Left cardiac atrium (tissue), 4 donors: ENCODE measurements around the gene SLC35D3. TPM values are rescaled to one million over a fixed set of nuclear protein-coding genes. Genes with fewer than 3 reads are reported as not detected.
"Not testable (repeated sequence)": the region's sequence is repeated elsewhere in the genome, so short reads cannot be mapped to it uniquely, and the experiment has no call there.

Experiments used
- ATAC-seq, 2 donors: fragments of 200-7000 bp; cut with Tn5 transposase; one replicate each; pipeline ENCODE4 v1.9.1; 2020; ENCODE audit warnings: mild to moderate bottlenecking in 2 of 2, moderate library complexity in 2 of 2
- DNase-seq: peaks from one replicate; pipeline ENCODE4 v3.0.0-alpha.2; 2020
- intact Hi-C, 2 donors: fragments of 100-400 bp; cut with DNase I; formaldehyde crosslinking; loops; one replicate each; pipeline versions ENCODE4 v1.14.1 to v1.15.1; 2022 to 2023
- long read RNA-seq: library from polyadenylated mRNA; unstranded; transcript quantifications from one replicate; pipeline ENCODE4 v2.0.0, GENCODE V29; 2021
- total RNA-seq, 2 donors: library from RNA; stranded (reverse); fragmentation: NEBNext Ultra II Directional; extraction: Animal tissue kit (Norgen Biotek cat#: 25700); gene quantifications; one replicate each; pipeline ENCODE4 v1.2.1, GENCODE V29; 2021
- donor health status: DM: no; HTN: yes; CAD: no.
- donor health status: DM: no; HTN: yes; CAD: no; lungs with severe emphysema.
- donor health status: DM: yes; HTN: yes; CAD: no.
- donor health status: Dilated cardiomyopathy.

Gene SLC35D3, protein sequence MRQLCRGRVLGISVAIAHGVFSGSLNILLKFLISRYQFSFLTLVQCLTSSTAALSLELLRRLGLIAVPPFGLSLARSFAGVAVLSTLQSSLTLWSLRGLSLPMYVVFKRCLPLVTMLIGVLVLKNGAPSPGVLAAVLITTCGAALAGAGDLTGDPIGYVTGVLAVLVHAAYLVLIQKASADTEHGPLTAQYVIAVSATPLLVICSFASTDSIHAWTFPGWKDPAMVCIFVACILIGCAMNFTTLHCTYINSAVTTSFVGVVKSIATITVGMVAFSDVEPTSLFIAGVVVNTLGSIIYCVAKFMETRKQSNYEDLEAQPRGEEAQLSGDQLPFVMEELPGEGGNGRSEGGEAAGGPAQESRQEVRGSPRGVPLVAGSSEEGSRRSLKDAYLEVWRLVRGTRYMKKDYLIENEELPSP
- total RNA-seq: not detected
- long read RNA-seq: 0 reads

DNA sequence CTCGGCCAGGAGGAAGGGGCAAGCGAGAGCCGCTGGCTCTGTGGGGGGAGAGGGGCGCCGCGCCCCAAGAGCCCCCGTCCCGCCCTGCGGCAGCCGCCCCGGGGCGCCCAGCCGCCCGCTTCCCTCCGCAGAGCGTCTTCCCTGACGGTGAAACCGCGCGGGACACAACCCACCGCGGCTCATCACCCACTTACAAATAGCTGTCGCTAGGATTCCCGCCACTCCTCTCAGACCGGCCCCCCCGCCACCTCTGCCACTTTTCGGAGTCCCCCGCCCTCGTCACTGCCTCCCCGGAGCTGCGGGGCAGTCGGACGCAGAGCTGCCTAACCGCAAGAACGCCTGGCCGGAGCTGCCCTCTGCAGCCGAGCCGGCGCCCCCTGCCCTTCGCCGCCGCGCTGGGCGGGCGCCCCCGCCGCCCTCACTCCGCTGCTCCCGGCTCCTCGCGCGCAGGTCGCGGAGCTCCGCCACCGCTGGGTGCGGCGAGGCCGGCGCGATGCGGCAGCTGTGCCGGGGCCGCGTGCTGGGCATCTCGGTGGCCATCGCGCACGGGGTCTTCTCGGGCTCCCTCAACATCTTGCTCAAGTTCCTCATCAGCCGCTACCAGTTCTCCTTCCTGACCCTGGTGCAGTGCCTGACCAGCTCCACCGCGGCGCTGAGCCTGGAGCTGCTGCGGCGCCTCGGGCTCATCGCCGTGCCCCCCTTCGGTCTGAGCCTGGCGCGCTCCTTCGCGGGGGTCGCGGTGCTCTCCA is at the start of gene SLC35D3:
Gene SLC35D3, plus strand, starts transcription at position 366 of the 749 bp plus-strand sequence. Its CDS starts 128 bp downstream, at position 494.
- ATAC-seq (peak; percentile 27 to 39), DNase-seq (no peak)
- intact Hi-C loops: no loop called here

DNA sequence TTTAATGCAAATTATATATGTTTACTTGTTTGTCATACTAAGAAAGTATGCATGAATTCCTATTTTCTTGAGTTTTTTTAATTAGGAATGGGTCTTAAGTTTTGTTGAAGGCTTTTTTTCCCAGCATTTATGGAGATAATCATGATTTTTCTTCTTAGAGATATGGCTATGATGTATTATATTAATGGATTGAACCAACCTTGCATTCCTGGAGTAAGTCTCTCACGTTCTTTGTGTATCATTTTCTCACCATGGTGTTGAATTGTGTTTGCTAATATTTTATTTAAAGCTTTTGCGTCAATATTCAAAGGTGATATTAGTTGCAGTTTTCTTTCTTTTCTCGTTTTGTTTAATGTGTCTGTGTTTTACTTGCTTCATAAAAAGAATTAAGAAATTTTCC is 48.4 kb upstream of the SLC35D3 start:
- ATAC-seq (no peak), DNase-seq (no peak)
- intact Hi-C loops: no loop called here

DNA sequence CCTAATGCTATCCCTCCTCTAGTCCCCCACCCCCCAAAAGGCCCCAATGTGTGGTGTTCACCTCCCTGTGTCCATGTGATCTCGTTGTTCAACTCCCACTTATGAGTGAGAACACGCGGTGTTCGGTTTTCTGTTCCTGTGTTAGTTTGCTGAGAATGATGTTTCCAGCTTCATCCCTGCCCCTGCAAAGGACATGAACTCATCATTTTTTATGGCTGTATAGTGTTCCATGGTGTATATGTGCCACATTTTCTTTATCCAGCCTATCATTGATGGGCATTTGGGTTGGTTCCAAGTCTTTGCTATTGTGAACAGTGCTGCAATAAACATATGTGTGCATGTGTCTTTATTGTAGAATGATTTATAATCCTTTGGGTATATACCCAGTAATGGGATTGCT is 45.6 kb upstream of the SLC35D3 start:
- DNase-seq, intact Hi-C loops, ATAC-seq: not testable (repeated sequence)

DNA sequence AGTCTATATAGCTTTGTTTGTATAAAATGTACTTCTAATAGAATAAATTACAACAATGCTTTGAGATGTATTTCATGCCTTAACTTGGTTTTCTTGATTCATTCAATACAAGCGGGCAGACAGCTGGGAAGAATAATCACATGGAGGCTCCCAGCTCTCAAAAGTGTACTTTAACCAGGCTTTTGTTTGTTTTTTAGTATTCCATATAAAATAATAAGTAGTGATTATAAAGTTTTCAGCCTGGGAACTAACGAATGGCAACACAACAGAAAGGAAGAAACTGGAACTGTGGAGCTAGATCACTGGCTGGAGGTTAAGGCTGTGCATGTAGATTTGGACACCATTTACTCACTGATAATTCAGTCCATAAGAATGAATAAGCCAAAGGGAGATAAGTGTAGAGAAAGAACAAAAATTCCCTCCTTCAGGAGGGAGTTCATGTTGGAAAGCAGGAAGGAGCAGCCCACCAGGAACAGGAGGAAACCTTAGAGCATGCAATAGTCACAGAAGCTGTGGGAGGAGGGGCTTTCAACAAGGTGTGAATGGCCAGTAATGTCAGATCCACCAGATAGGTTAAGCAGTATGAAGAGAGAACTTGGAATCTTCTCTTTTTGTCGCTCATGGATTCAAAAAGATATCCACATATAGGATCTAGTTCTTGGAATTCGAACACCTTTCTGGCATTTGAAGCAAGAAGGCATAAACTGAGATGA is 41.2 kb upstream of the SLC35D3 start:
- ATAC-seq: no peak
- intact Hi-C loops: no loop called here
- no peak for DNase-seq

DNA sequence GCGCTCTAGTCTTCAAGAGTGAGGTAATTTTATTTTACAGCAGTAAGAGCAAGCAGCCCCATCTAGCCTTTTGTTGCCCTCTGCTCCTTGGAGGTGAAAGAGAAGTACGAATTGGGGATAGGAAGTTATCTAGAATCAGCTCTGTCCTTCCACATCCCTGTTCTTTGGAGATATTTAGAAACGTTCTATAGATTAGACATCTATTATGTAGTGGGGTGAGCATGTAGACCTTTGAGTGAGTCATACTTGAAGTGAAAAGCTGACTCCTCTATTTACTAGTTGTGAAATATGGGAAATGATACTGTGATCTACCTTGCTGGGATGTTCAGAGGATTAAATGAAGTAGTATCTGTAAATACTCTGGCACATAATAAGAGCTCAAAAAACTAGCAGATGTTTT is 36.0 kb upstream of the SLC35D3 start:
- DNase-seq (no peak), ATAC-seq (no peak)
- intact Hi-C loops: no loop called here

DNA sequence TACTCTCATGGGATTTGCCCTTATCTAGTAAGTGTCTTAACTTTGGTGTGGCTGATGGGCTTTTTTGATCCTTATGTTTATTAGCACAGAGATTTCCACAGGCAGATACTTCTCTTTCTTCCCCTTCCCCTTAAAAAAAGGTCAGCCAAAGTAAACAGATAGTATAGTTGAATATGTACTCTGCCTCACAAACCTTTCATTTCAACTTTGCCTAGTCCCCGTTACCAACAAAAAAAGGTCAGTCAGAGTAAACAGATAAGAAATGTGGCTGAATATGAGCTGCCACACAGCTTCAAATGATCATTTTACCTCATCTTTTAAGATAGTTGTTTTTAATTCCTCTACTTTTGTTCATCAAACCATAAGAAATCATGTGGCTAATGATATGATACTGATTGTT is 34.1 kb upstream of the SLC35D3 start:
- no peak for DNase-seq
- intact Hi-C loops: no loop called here
- ATAC-seq: no peak

DNA sequence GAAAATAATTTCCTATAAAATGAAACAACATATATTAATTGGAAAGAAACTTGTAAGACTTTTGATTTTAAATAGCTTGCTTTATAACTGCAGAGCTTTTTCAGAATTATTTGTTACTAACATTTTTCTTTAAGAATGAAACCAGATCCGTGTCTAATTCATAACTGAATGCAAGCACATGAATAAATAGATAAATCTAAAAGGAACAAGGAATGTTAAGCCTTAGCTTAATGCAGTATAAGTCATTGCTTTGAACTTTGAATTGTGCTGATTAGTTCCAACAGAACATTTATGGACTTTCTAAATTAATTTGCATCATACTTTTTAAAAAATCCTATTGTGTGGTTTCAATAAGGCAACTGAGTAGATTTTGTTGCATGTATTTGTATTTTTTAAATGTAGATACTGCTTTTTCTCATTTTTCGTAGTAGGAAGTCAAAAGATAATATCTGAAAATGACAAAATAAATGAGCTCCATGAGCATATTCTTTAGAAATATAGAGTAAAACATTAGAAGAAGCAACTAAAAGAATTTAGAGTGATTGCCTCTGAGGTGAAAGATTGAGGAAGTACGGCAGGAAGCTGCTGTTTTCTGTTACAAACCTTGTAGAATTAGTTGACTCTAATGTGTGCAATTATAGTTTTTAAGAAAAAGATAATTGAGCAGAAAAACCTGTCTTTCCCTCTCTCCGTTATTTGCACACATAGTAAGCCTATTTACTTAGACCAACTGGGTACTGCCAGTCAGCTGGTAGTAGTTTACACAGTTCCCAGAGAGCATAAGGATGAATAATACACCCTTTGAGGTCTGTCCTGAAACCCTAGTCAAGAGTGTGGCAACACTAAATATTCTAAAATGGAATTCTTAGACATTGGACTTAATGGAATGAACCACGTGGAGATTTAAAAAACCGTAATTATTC is 32.6 kb upstream of the SLC35D3 start:
- ATAC-seq (no peak), DNase-seq (no peak)
- intact Hi-C loops: no loop called here

DNA sequence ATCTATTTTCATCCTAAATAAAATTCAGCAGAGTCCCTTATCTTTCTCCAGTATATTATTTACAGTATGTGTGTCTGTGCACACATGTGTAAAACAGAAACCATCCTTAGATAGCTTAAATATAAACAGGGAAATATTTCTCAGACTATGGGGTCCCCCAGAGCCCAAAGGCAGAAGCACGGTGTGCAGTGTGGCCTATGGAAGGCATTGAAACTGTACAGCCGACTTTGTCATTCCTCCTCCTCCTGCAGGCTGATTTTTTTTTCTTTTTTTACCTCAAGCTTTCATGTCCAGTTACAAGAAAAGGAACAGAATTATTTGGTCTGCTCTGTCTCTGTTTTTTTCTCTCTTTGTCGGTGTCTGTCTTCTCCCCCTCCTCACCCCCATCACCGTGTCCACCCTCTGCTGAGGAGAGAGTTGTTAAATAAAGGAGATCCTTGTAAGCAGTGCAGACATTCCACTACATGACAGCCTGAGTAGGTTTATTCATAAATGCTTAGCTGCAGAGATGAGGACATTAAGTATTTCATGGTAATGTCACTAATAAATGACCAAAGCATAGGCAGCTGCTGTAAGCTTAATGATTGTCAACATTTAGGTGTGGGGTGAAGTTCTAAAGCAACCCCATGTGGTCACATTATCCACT is 31.8 kb upstream of the SLC35D3 start:
- ATAC-seq: no peak
- no peak for DNase-seq

DNA sequence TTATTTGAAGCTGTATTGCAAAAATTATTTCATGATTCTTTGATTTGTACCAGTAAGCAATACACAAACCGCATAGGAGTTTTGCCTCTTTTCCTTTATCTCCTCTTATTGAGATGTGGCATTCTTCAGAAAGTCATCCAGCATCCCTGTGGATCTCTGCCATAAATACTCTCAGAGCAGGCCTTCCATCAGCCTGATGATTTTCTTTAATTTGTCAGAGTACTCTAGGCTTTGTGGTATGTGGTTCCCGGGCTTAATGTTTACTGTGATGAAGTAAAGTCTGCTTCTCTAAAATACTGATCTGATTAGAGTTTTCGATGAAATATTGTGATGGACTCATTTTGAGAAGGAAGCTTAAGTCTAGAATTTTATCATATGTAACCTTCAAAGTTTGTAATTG is 31.1 kb upstream of the SLC35D3 start:
- intact Hi-C loops: no loop called here
- DNase-seq (no peak), ATAC-seq (no peak)

More for the DNA sequence above, 31.8 kb upstream of the SLC35D3 start:
- intact Hi-C loops: no loop called here

DNA sequence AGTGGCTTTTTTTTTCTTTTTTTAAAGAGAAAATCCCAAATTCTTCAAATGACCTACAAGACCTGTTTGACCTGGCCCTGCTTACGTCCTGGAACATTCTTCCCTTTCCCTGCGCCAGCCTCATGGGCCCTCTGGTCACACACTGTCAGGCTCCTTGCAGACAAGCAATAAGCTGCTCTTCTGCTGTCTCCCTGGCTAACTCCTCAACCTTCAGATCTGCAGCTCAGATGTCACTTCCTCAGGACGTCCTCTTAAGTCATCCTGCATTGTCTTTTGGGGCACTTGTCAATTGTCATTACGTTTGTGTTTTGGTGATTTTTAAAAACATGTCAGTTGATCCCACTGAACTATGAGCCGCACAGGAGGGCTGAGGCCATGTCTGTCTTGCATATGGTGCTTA is 28.9 kb upstream of the SLC35D3 start:
- DNase-seq (no peak), ATAC-seq (no peak)
- intact Hi-C loops: no loop called here

DNA sequence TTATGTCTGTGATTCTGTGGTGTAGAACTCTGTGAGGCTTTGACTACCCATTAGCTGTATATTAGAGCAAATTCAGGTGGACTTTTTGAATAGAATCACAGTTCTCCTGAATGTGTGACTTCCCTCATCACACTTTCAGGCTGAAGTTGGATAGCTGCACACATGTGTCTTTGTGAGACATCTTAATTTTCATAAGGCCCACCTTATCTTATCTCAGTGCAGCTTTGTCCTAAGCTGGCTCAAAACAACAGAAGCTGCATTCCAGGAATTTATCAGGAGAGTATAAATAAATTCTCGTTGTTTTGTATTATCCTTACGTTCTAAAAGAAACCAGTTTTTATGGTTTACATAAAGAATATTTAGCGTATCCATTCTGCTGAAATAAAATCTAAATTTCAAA is 26.2 kb upstream of the SLC35D3 start:
- no peak for DNase-seq
- no peak for ATAC-seq
- intact Hi-C loops: no loop called here

DNA sequence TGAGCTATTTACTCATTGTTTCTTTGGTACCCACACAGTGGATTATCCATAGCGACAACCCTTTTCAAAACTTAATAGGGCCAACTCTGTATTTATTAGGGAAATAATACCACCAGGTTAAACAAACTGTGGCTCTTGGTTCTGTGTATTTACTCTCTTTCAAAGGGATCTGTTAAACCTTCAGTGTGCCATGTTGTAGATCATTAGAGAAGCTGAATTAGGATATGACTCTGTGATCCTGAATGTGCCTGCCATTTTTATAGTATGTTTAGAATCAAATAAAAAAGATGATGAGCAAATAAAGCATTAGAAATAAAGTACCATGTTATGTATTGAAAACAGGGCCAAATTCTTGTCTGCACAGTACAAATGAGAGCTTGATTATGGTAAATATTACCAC is 25.0 kb upstream of the SLC35D3 start:
- ATAC-seq: no peak
- no peak for DNase-seq
- intact Hi-C loops: no loop called here

DNA sequence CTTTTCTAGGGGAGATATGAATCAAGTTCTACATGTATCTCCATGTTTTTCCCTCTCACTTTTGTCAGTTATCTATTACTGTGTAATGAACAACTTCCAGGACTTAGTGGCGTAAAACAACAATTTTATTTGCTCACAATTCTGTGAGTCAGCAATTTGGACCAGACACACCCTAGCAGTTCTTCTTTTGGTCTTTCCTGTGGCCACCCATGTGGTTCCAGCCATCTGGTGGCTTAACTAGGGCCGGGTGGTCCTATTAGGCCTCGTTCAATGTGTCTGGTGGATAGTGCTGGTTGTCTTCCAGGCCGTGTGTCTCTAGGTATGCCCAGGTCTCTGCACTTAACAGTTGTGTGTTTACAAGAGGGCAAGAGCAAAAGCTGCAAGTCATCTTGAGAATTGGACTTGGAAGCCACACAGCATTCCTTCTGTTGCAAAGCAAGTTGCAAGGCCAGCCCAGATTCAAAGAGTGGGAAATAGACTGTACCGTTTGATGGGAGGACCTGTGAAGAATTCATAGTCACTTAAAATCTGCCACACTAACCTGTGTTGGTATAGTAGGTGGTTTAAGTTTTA is 20.8 kb upstream of the SLC35D3 start:
- intact Hi-C loops: no loop called here
- ATAC-seq (no peak), DNase-seq (no peak)

DNA sequence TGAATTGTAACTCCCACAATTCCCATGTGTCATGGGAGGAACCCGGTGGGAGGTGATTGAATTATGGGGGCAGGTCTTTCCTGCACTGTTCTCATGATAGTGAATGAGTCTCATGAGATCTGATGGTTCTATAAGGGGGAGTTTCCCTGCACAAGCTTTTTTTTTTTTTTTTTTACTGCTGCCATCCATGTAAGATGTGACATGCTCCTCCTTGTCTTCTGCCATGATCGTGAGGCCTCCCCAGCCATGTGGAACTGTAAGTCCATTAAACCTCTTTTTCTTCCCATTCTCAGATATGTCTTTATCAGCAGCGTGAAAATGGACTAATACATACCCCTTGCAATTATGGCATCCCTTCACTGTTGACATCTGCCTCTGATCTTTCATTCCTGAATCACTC is 17.6 kb upstream of the SLC35D3 start:
- ATAC-seq, DNase-seq, intact Hi-C loops: not testable (repeated sequence)

DNA sequence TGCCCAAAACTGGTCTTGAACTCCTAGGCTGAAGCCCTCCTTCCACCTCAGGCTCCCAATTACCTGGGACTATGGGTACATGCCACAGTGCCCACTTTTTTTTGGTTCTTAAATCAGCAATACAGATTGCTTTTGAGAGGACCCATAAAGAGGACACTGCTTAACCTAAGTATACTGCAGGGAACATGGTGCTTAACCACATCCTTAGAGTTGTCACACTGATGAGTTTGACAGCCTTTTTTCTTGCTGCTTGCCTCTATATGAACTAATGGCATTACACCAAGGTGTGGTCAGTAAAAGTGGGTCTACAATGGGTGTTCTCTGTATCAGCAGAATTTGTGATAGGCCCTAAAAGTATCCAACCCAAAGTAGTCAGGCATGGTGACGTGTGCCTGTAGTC is 7.2 kb upstream of the SLC35D3 start:
- ATAC-seq (no peak), DNase-seq (no peak)
- intact Hi-C loops: no loop called here

DNA sequence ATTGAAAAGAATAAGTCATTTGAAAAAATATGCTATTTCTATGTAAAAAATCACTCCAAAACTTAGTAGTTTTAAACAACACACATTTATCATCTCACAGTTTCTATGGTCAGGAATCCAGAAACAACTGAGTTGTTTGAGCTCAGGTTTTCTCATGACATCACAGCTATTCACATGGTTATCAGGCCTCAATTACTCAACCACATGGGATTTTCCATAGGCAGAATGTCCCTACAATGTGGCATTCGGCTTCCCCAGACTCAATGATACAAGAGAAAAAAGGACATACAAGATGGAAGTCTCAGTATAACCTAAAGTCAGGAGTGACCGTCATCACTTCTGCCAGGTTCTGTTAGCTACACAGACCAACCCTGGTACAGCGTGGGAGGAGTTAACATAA is 3.4 kb upstream of the SLC35D3 start:
- ATAC-seq (no peak), DNase-seq (no peak)
- intact Hi-C loops: no loop called here

DNA sequence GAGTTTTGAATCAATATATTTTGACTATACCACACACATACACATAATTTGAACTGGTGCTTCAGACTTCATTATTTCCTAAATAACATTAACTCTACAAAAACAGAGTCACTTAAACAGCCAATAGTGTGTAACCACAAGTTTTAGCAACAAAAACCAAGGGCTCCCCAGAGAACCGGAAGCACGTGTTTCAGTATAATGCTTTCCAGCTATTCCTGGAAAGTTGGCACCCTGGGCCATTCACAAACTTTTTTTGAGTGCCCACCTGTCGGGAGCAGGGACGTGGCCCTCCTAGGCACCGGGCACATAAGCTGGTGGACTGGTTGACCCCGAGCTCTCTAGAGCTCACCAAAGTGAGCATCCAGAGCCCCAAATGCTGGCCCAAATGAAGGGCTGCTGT is 1.9 kb upstream of the SLC35D3 start:
- no peak for ATAC-seq
- intact Hi-C loops: no loop called here
- no peak for DNase-seq
